Glomerular visceral epithelial cell (primary cell): ENCODE measurements around the gene GPR157.
"Not testable (repeated sequence)": the region's sequence is repeated elsewhere in the genome, so short reads cannot be mapped to it uniquely, and the experiment has no call there.

Experiments used
- DNase-seq: peaks from one replicate; pipeline ENCODE4 v3.0.0-alpha.2; 2016; ENCODE audit errors: extremely low spot score

GPR157 gene

GRCh38 chr1:9118186-9118585, 10.7 kb downstream of the GPR157 start:
- no peak for DNase-seq

GRCh38 chr1:9115351-9116205, 13.3 kb downstream of the GPR157 start:
- DNase-seq, result no peak

GRCh38 chr1:9112961-9113880, 15.7 kb downstream of the GPR157 start:
- no peak for DNase-seq

- no peak for DNase-seq
These were observed 16.9 kb downstream of the GPR157 start for GRCh38 chr1:9111957-9112356.

- DNase-seq, result no peak
These were observed 17.6 kb downstream of the GPR157 start for GRCh38 chr1:9111357-9111691.

- peak; percentile 90 for DNase-seq
These were observed 18.1 kb downstream of the GPR157 start for GRCh38 chr1:9110669-9111356.

- DNase-seq, result no peak
These were observed 20.7 kb downstream of the GPR157 start for GRCh38 chr1:9108056-9108665.

- no peak for DNase-seq
These were observed 21.8 kb downstream of the GPR157 start for GRCh38 chr1:9107136-9107535.

- no peak for DNase-seq
These were observed 22.6 kb downstream of the GPR157 start for GRCh38 chr1:9106286-9106685.

- no peak for DNase-seq
These were observed 23.5 kb downstream of the GPR157 start for GRCh38 chr1:9105336-9105867.

- DNase-seq, result peak; percentile 64
These were observed 27.3 kb downstream of the GPR157 start for GRCh38 chr1:9101510-9102146.

GRCh38 chr1:9100471-9101043, 28.3 kb downstream of the GPR157 start:
- DNase-seq, result peak; percentile 58

- no peak for DNase-seq
These were observed 29.3 kb downstream of the GPR157 start for GRCh38 chr1:9099555-9099954.

- no peak for DNase-seq
These were observed 30.8 kb downstream of the GPR157 start for GRCh38 chr1:9097947-9098705.

GRCh38 chr1:9095818-9096217, 33.1 kb downstream of the GPR157 start:
- no peak for DNase-seq

- DNase-seq, result not testable (repeated sequence)
These were observed 34.8 kb downstream of the GPR157 start for GRCh38 chr1:9093996-9094595.

GRCh38 chr1:9093581-9093980, 35.3 kb downstream of the GPR157 start:
- DNase-seq, result no peak

- DNase-seq, result no peak
These were observed 35.8 kb downstream of the GPR157 start for GRCh38 chr1:9093091-9093490.

GRCh38 chr1:9088807-9089206, 40.1 kb downstream of the GPR157 start:
- DNase-seq, result no peak
